H54 (cell line): ENCODE data around the gene TRAF3.

Experiments used
- DNase-seq: peaks from one replicate; pipeline ENCODE4 v3.0.0; 2011; ENCODE audit warnings: low spot score, mixed read lengths; ENCODE audit not compliant: insufficient read length
- FAIRE-seq: peaks from 3 replicates; lab custom pipeline; 2011; peaks lifted over from hg19 to GRCh38; lab: Jason Lieb, UNC
- POLR2A ChIP-seq: IDR thresholded peaks from 2 replicates; pipeline ENCODE4 v1.6.1; 2011; ENCODE audit warnings: low read depth, mild to moderate bottlenecking, low read length

The TRAF3 gene

DNA sequence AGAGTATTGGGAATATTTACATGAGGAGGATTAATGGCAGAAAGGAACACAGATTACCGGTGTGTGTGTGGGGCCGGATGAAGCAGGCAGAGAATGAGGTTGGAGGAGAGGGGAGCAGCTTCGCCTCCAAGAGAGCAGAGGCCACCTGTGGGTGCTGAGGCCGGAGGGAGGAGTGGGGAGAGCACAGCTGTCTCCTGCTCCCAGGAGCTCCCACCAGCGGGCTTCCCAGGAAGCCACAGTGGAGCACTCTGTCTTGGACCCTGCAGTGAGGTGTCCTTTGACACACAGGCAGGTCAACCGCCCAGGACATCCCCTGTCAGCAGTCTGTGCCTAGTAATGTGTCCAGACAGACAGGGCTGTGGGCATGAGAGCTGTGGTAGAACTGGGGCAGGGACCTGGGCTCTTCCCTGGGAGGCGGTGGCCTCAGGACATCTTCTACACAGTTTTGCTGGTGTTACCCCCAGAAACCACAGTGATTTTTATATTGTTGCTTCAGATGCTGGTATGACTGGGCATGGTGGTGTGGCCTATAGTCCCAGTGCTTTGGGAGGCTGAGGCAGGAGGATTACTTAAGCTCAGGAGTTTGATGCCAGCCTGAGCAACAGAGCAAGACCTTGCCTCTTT, 126.8 kb downstream of the TRAF3 start:
- no peak for TF ChIP-seq POLR2A
- FAIRE-seq (no peak), DNase-seq (no peak)

DNA sequence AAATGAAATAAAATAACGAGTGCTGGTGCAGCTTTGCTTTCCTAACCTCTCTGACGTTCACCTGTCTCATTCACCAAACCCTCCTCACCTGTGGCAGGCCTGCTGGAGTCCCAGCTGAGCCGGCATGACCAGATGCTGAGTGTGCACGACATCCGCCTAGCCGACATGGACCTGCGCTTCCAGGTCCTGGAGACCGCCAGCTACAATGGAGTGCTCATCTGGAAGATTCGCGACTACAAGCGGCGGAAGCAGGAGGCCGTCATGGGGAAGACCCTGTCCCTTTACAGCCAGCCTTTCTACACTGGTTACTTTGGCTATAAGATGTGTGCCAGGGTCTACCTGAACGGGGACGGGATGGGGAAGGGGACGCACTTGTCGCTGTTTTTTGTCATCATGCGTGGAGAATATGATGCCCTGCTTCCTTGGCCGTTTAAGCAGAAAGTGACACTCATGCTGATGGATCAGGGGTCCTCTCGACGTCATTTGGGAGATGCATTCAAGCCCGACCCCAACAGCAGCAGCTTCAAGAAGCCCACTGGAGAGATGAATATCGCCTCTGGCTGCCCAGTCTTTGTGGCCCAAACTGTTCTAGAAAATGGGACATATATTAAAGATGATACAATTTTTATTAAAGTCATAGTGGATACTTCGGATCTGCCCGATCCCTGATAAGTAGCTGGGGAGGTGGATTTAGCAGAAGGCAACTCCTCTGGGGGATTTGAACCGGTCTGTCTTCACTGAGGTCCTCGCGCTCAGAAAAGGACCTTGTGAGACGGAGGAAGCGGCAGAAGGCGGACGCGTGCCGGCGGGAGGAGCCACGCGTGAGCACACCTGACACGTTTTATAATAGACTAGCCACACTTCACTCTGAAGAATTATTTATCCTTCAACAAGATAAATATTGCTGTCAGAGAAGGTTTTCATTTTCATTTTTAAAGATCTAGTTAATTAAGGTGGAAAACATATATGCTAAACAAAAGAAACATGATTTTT, 128.2 kb downstream of the TRAF3 start:
- FAIRE-seq (no peak), DNase-seq (no peak)
- TF ChIP-seq POLR2A = no peak

DNA sequence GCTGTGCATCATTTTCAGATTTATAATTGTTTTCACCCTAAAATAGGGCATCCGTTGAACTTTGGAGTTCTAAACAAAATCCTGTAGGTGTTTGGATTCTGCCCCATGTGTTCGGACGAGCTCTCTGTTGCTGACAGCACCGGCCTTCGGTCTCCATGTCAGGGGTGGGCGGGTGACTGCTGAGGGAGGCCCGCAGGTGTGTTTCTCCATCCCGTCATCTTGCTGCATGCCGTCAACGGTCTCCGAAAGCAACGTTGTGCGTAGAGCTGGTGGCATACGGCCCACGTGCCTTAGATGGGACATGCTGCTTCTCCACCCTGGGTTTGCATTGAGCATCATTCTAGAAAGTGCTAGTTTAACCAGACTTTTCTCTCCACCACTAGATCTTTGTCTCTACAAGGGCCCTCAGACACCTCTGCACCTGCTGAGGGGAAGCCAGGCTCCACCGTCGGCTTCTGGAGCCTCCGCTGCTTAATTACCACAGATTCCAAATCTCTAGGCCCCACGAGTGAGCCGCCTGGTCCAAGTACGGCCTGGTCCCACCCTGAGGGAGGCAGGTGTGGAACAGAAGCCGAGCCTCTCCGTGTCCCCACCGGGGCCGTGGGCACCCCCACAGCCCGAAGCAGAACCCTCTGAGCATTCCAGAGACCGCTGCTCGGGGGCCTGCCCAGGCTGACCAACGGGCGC, 129.5 kb downstream of the TRAF3 start:
- TF ChIP-seq POLR2A = no peak
- FAIRE-seq (no peak), DNase-seq (no peak)

- no peak for TF ChIP-seq POLR2A
- no peak for FAIRE-seq
- DNase-seq = no peak
These were observed 130.1 kb downstream of the TRAF3 start for GRCh38 chr14:102907303-102907844.

DNA sequence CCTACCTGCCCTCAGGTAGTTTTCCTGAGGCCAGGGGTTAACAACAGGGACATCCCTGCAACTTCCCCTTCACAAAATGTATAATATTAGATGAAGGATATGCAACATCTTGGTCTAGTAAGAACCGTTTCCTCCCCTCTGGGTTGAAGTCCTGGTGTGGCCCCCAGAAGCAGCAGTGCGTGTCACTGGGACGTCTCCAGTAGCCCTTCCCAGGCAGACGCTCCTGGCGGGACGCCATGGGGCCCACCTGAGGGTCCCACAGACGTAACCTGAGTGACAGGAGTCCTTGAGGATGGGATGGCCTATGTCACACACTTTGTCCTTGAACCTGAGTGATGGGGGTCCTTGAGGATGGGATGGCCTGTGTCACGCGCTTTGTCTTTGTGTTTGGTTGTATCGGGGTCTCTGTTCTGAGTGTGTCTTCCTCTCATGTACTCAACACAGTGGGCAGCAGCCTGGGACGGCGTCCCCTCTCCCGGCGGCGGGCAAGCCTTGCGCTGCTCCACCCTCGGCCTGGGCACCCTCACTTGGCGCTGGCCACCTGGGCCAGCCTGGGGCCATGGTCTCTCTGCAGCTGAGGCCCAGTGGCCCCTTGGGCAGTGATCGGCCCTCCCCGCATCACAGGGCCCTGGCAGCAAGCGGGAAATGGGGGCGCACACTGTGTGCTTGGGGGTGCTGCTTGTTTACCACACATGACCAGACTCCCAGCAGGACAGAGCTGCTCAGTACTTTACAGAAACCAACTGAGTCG, 130.9 kb downstream of the TRAF3 start:
- DNase-seq = no peak
- no peak for FAIRE-seq
- no peak for TF ChIP-seq POLR2A

- no peak for FAIRE-seq
- no peak for TF ChIP-seq POLR2A
- DNase-seq = no peak
These were observed 131.7 kb downstream of the TRAF3 start for GRCh38 chr14:102908766-102909455.

- DNase-seq (no peak), FAIRE-seq (no peak)
- no peak for TF ChIP-seq POLR2A
These were observed 132.2 kb downstream of the TRAF3 start for GRCh38 chr14:102909462-102909861.

GRCh38 chr14:102909911-102910310, 132.7 kb downstream of the TRAF3 start:
- TF ChIP-seq POLR2A = no peak
- DNase-seq (no peak), FAIRE-seq (no peak)

DNA sequence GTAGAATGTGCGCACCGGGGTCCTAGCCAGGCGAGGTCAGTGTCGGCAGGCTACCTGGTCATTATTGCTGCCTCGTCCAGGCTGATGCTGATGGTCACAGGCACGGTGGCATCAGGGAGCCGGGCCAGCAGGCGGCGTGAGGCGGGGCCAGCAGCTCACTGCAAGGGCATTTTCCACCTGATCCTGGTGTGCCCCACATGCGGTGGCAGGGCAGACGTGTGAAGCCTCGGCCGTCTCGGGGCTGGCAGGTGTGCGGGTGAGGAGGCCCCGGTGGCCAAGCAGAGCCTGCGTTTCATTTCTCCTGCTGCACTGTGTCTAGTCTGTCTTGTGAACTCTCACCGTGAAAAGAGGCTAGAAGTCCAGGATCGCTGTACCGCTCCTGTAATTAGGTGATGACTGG, 133.2 kb downstream of the TRAF3 start:
- FAIRE-seq (no peak), DNase-seq (no peak)
- TF ChIP-seq POLR2A = no peak

DNA sequence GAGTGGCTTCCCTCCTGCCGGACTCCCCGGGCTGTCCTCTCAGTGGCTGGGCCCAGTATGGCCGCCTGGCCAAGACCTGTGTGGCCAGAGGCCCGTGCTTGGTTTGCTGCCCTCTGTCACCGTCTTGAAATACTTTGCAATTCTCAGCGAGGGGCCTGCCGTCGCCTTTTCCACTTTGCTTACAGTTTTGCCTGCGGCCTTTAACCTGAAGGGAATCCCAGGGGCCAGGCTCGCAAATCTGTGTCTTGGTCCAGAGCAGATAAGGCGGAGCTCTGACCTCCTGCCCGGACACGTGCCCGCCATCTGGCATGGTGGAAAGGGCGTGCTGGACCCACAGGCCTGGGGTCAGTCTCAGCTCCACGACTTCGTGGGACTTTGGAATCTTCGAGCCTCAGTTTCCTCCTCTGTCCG, 134.3 kb downstream of the TRAF3 start:
- no peak for TF ChIP-seq POLR2A

GRCh38 chr14:102911991-102912761, 134.9 kb downstream of the TRAF3 start:
- DNase-seq (no peak), FAIRE-seq (no peak)
- no peak for TF ChIP-seq POLR2A

More for the DNA sequence above, 134.3 kb downstream of the TRAF3 start:
- FAIRE-seq (no peak), DNase-seq (no peak)

- TF ChIP-seq POLR2A = no peak
- DNase-seq (no peak), FAIRE-seq (no peak)
These were observed 136.3 kb downstream of the TRAF3 start for GRCh38 chr14:102913341-102914211.
